IMR-90 (cell line): ENCODE results near the gene NOM1. TPM values are rescaled to one million over a fixed set of nuclear protein-coding genes. Genes with fewer than 3 reads are reported as not detected.
"Not testable (repeated sequence)": the region's sequence is repeated elsewhere in the genome, so short reads cannot be mapped to it uniquely, and the experiment has no call there.

Experiments used
- ATAC-seq: fragments of 200-7000 bp; cut with Tn5 transposase; 2 replicates; pipeline ENCODE4 v1.9.1; 2020; ENCODE audit warnings: low read depth, mild to moderate bottlenecking, moderate library complexity
- BruUV-seq: library from RNA; stranded (reverse); fragments of 400-500 nt; replicated peaks from 2 replicates; lab custom pipeline; 2021; lab: Mats Ljungman, UMichigan
- CTCF ChIA-PET: fragments of 300-600 bp; formaldehyde crosslinking; extraction: SDS; loops from one replicate; lab custom pipeline; 2021; ENCODE audit warnings: antibody characterized with exemption; lab: Yijun Ruan, JAX
- POLR2A ChIA-PET: fragments of 300-600 bp; sonication (Branson Sonifier 250); formaldehyde crosslinking; loops from one replicate; lab custom pipeline; 2022; ENCODE audit warnings: antibody characterized with exemption; ENCODE audit not compliant: unreplicated experiment; lab: Charles Lee
- DNase-seq: peaks from one replicate; pipeline ENCODE4 v3.0.0; 2013
- H2AFZ ChIP-seq: replicated peaks from 2 replicates; pipeline ENCODE3; 2013; ENCODE audit warnings: low read length, mild to moderate bottlenecking; ENCODE audit not compliant: poor library complexity
- H2AK5ac ChIP-seq: 2 replicates; pipeline ENCODE4 v1.6.1; 2013; ENCODE audit warnings: low read depth, low read length, inconsistent platforms
- H2AK9ac ChIP-seq: replicated peaks from 2 replicates; pipeline ENCODE3; 2013; ENCODE audit warnings: mild to moderate bottlenecking, low read depth, low read length, moderate library complexity; ENCODE audit not compliant: poor library complexity
- H2BK120ac ChIP-seq: 2 replicates; pipeline ENCODE4 v1.6.1; 2013; ENCODE audit warnings: low read depth, low read length, inconsistent platforms
- H2BK15ac ChIP-seq: 3 replicates; pipeline ENCODE4 v1.6.1; 2013; ENCODE audit warnings: low read depth, low read length, inconsistent platforms
- H2BK20ac ChIP-seq: 2 replicates; pipeline ENCODE4 v1.6.1; 2013; ENCODE audit warnings: low read depth, mild to moderate bottlenecking, inconsistent platforms, low read length, moderate library complexity
- H2BK5ac ChIP-seq: 2 replicates; pipeline ENCODE4 v1.6.1; 2013; ENCODE audit warnings: mild to moderate bottlenecking, low read depth, low read length, inconsistent platforms; ENCODE audit not compliant: poor library complexity, severe bottlenecking
- H3K14ac ChIP-seq: replicated peaks from 2 replicates; pipeline ENCODE4 v1.6.1; 2013; ENCODE audit warnings: low read depth, low read length, inconsistent platforms
- H3K18ac ChIP-seq: 2 replicates; pipeline ENCODE4 v1.6.1; 2013; ENCODE audit warnings: low read depth, low read length, control low read depth
- H3K23ac ChIP-seq: 2 replicates; pipeline ENCODE4 v1.6.1; 2013; ENCODE audit warnings: low read depth, low read length, inconsistent platforms
- H3K27ac ChIP-seq: 2 replicates; pipeline ENCODE4 v1.5.1; 2013; ENCODE audit warnings: mild to moderate bottlenecking, control low read depth, low read length; ENCODE audit not compliant: insufficient read depth
- H3K27me3 ChIP-seq: 2 replicates; pipeline ENCODE4 v1.6.1; 2013; ENCODE audit warnings: low read length; ENCODE audit not compliant: control insufficient read depth, insufficient read depth
- H3K36me3 ChIP-seq: 2 replicates; pipeline ENCODE4 v1.6.1; 2013; ENCODE audit warnings: low read length, mixed read lengths; ENCODE audit not compliant: control insufficient read depth, insufficient read depth
- H3K4ac ChIP-seq: 2 replicates; pipeline ENCODE4 v1.6.1; 2013; ENCODE audit warnings: low read depth, low read length, inconsistent platforms
- H3K4me1 ChIP-seq: 2 replicates; pipeline ENCODE4 v1.6.1; 2013; ENCODE audit warnings: low read length, mixed read lengths; ENCODE audit not compliant: control insufficient read depth, insufficient read depth
- H3K4me2 ChIP-seq: 2 replicates; pipeline ENCODE4 v1.6.1; 2013; ENCODE audit warnings: low read depth, mild to moderate bottlenecking, control low read depth, low read length, moderate library complexity
- H3K4me3 ChIP-seq: 2 replicates; pipeline ENCODE4 v1.5.1; 2013; ENCODE audit warnings: low read depth, mild to moderate bottlenecking, control low read depth, low read length, moderate library complexity; ENCODE audit not compliant: insufficient read depth
- H3K56ac ChIP-seq: 2 replicates; pipeline ENCODE4 v1.6.1; 2013; ENCODE audit warnings: low read length, inconsistent platforms; ENCODE audit not compliant: insufficient read depth; ENCODE audit errors: extremely low read depth
- H3K79me1 ChIP-seq, 2 experiments: 2 replicates each; pipeline ENCODE4 v1.6.1; 2013; ENCODE audit warnings: low read length in 2 of 2, inconsistent platforms in 1 of 2, low read depth in 1 of 2
- H3K9ac ChIP-seq: 2 replicates; pipeline ENCODE4 v1.6.1; 2013; ENCODE audit warnings: low read depth, low read length, control low read depth
- H3K9me1 ChIP-seq: 2 replicates; pipeline ENCODE4 v1.6.1; 2013; ENCODE audit warnings: low read length, inconsistent platforms; ENCODE audit not compliant: insufficient read depth
- H3K9me3 ChIP-seq: 2 replicates; pipeline ENCODE4 v1.6.1; 2013; ENCODE audit warnings: low read length; ENCODE audit not compliant: control insufficient read depth, insufficient read depth
- H4K20me1 ChIP-seq: 2 replicates; pipeline ENCODE4 v1.6.1; 2013; ENCODE audit warnings: low read length, inconsistent platforms; ENCODE audit not compliant: insufficient read depth
- H4K5ac ChIP-seq: 2 replicates; pipeline ENCODE4 v1.6.1; 2013; ENCODE audit warnings: mild to moderate bottlenecking, low read depth, low read length, control low read depth
- H4K8ac ChIP-seq, 2 experiments: 2 replicates each; pipeline ENCODE4 v1.6.1; 2013; ENCODE audit warnings: low read depth in 2 of 2, low read length in 2 of 2, control low read depth in 1 of 2, inconsistent platforms in 1 of 2
- H4K91ac ChIP-seq: 2 replicates; pipeline ENCODE4 v1.6.1; 2013; ENCODE audit warnings: low read depth, low read length, inconsistent platforms; ENCODE audit not compliant: insufficient read depth
- MXI1 ChIP-seq: IDR thresholded peaks from 2 replicates; pipeline ENCODE4 v1.6.1; 2012; ENCODE audit warnings: low read depth, mild to moderate bottlenecking, low read length, moderate library complexity, borderline replicate concordance
- POLR2A ChIP-seq: IDR thresholded peaks from 2 replicates; pipeline ENCODE4 v1.6.1; 2012; ENCODE audit warnings: mild to moderate bottlenecking, low read depth, low read length
- WGBS, 2 experiments: methylation state at CpG; one replicate each; pipeline versions ENCODE4 v1.1.5 to v1.1.7; 2013; ENCODE audit warnings: missing lambda C conversion rate in 2 of 2; ENCODE audit not compliant: insufficient read length in 1 of 2; ENCODE audit errors: extremely low coverage in 2 of 2; 5-methylcytosine and 5-hydroxymethylcytosine counted together
- dilution Hi-C: fragments of 300-500 bp; cut with HindIII; formaldehyde crosslinking; loops from one replicate; pipeline ENCODE4 v1.14.3; 2018; ENCODE audit warnings: low sequenced_read_pairs; ENCODE audit not compliant: unreplicated experiment
- in situ Hi-C: fragments of 300-500 bp; cut with MboI; formaldehyde crosslinking; loops from 3 replicates; pipeline ENCODE4 v1.14.3; 2019; ENCODE audit warnings: low sequenced_read_pairs, inconsistent platforms, mixed read lengths
- intact Hi-C: fragments of 100-400 bp; cut with micrococcal nuclease; formaldehyde crosslinking; loops from 2 replicates; pipeline ENCODE4 v1.10.0; 2022
- polyA plus RNA-seq, 3 experiments: library from polyadenylated mRNA; depleted of rRNA; stranded (reverse); fragments of >200 nt; gene quantifications; 2 replicates each; pipeline ENCODE4 v1.2.3, GENCODE V29; 2012; ENCODE audit warnings: low replicate concordance in 1 of 3
- total RNA-seq: library from RNA; depleted of rRNA; stranded (reverse); fragments of >200 nt; gene quantifications from 2 replicates; pipeline ENCODE4 v1.2.3, GENCODE V29; 2012
- TF ChIP-seq, protein P1 (sequence below): fragments of 150-350 bp; IDR thresholded peaks from 2 replicates; pipeline ENCODE4 v1.6.1; 2017; ENCODE audit warnings: mild to moderate bottlenecking, antibody characterized with exemption, low read length, low read depth

The NOM1 gene
- total and polyA plus RNA-seq, 2 of the 4 experiments (the other 2 are of a cell fraction), result 15.3 to 15.4 TPM

DNA sequence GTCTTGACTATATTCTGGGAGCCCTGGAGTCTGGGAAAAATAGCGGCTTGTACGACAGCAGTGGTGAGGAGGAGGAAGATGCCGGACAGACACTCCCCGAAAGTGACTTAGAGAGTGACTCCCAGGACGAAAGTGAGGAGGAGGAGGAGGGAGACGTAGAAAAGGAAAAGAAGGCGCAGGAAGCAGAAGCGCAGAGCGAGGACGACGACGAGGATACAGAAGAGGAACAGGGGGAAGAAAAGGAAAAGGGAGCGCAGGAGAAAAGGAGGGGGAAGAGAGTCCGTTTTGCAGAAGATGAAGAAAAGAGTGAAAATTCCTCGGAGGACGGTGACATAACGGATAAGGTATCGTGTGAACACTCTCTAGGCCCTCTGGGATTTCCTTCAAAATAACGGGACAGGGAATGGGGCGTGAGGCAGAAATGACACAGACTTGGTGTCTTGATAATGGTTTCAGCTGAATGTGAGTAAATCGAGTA lies 908 bp downstream of the NOM1 start:
- ChIA-PET CTCF (interaction anchor here (1.2 to 1.5 kb wide), 2 partner anchors 22 to 305 kb away, joined by 3 read pairs; no protein-coding TSS in a partner anchor), POLR2A (no interaction called here)
- Histone ChIP-seq H2BK120ac (peak overlapping the region; percentile 6; the same call in 1 of the 2 replicates), H3K56ac (peak overlapping the region; percentile 18; the same call in 1 of the 2 replicates), H3K4me3 (peak overlapping the region; percentile 96), H2AFZ (peak overlapping the region; percentile 97), H2BK20ac (no peak overlapping the region), H4K5ac (peak overlapping the region; percentile 21; the same call in 1 of the 2 replicates), H4K91ac (peak overlapping the region; percentile 2; the same call in 1 of the 2 replicates), H3K9ac (peak overlapping the region; percentile 91), H3K4me2 (peak overlapping the region; percentile 95), H2AK9ac (peak overlapping the region; percentile 67), H3K4ac (peak overlapping the region; percentile 12), H4K8ac (peak overlapping the region; percentile 2 to 33; a peak in 2 of 4 replicates), H3K4me1 (peaks cover 2% of the 10 kb centered on the region; the same call in 1 of the 2 replicates), H2BK15ac (no peak overlapping the region), H3K27me3 (no peaks in the 10 kb centered on the region; the same call in 1 of the 2 replicates), H3K9me1 (peaks cover 3% of the 10 kb centered on the region; the same call in 1 of the 2 replicates), H4K20me1 (peaks cover 17% of the 10 kb centered on the region), H3K36me3 (peaks cover 22% of the 10 kb centered on the region), H3K9me3 (no peaks in the 10 kb centered on the region), H3K18ac (no peak overlapping the region), H3K27ac (peak overlapping the region; percentile 79), H3K79me1 (peaks cover 22 to 39% of the 10 kb centered on the region in 2 experiments), H3K14ac (0 out of 2 replicates have a peak overlapping the region, but pooled peaks have one; percentile 46), H3K23ac (peak overlapping the region; percentile 74; the same call in 1 of the 2 replicates), H2AK5ac (peak overlapping the region; percentile 29; the same call in 1 of the 2 replicates), H2BK5ac (peak overlapping the region; percentile 60)
- WGBS, 2 experiments, result 2% methylated on average over 18 of the region's 21 CpGs; no CpG with 5 or more reads in 1 of the 2 experiments
- no TSS peak for BruUV-seq
- dilution Hi-C loops, result no loop called here
- TF ChIP-seq MXI1 (0 out of 2 replicates have a peak, but pooled peaks have one; percentile 22), POLR2A (no peak)
- TF ChIP-seq, protein P1, sequence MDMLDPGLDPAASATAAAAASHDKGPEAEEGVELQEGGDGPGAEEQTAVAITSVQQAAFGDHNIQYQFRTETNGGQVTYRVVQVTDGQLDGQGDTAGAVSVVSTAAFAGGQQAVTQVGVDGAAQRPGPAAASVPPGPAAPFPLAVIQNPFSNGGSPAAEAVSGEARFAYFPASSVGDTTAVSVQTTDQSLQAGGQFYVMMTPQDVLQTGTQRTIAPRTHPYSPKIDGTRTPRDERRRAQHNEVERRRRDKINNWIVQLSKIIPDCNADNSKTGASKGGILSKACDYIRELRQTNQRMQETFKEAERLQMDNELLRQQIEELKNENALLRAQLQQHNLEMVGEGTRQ, result no peak
- DNase-seq, result peak; percentile 3
- ATAC-seq, result no peak; the same call in 1 of the 2 replicates
- in situ Hi-C loops, result loop anchor here (25.0 kb wide), 3 partner anchors 187 to 437 kb away; partner anchors contain the start of gene UBE3C
- intact Hi-C loops, result loop anchor here (1.0 to 10.0 kb wide), 2 partner anchors 384 to 1153 kb away; partner anchors contain the start of gene DNAJB6

DNA sequence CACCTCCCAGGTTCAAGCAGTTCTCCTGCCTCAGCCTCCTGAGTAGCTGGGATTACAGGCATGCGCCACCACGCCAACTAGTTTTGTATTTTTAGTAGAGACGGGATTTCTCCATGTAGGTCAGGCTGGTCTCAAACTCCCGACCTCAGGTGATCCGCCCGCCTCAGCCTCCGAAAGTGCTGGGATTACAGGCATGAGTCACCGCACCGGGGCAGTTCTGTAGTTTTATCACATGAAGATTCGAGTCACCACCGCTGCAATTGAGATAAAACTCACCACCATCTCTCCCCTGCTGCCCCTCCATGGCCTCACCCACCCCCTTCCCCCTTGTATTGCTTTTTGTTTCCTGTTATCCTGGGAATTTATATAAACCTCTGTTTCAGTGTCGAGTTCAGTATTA lies 3.7 kb downstream of the NOM1 start:
- H2BK5ac ChIP-seq, H2BK120ac ChIP-seq, H2BK20ac ChIP-seq, H3K27me3 ChIP-seq, H4K5ac ChIP-seq, H3K14ac ChIP-seq, H3K18ac ChIP-seq, H3K23ac ChIP-seq, H2AK9ac ChIP-seq, H2AK5ac ChIP-seq, H4K91ac ChIP-seq, dilution Hi-C loops, H2AFZ ChIP-seq, H3K4ac ChIP-seq, POLR2A ChIA-PET, BruUV-seq, H3K4me1 ChIP-seq, H3K56ac ChIP-seq, H3K9me1 ChIP-seq, H4K8ac ChIP-seq, H3K27ac ChIP-seq, H3K9me3 ChIP-seq, H2BK15ac ChIP-seq, ATAC-seq, H3K4me2 ChIP-seq, H3K4me3 ChIP-seq, CTCF ChIA-PET, H3K9ac ChIP-seq: not testable (repeated sequence)
- Histone ChIP-seq H3K36me3 (peaks cover 35% of the 10 kb centered on the region), H4K20me1 (peaks cover 27% of the 10 kb centered on the region), H3K79me1 (peaks cover 33 to 56% of the 10 kb centered on the region in 2 experiments)
- intact Hi-C loops (loop anchor here (10.0 kb wide), 1 partner anchor 382 kb away; the partner anchor contains the start of gene DNAJB6), in situ Hi-C loops (loop anchor here (25.0 kb wide), 3 partner anchors 184 to 434 kb away; partner anchors contain the start of gene UBE3C)
- DNase-seq, result peak; percentile 13
- 100% methylated on average over 3 of the region's 12 CpGs; no CpG with 5 or more reads in 1 of the 2 experiments for WGBS, 2 experiments
